Fibroblast of pulmonary artery (primary cell): ENCODE measurements around the gene CAPNS1.

Source experiments
- DNase-seq: peaks from one replicate; pipeline ENCODE4 v3.0.0-alpha.2; 2010; ENCODE audit warnings: low read depth
- H3K4me3 ChIP-seq: replicated peaks from 2 replicates; pipeline ENCODE4 v1.5.1; 2011; ENCODE audit warnings: low read depth, mild to moderate bottlenecking, control low read depth, low read length, moderate library complexity
- TF ChIP-seq, protein P1 (sequence below): IDR thresholded peaks from 2 replicates; pipeline ENCODE4 v1.5.1; 2011; ENCODE audit warnings: mild to moderate bottlenecking, control low read depth, low read length, inconsistent platforms; ENCODE audit errors: missing control alignments

The CAPNS1 gene

DNA sequence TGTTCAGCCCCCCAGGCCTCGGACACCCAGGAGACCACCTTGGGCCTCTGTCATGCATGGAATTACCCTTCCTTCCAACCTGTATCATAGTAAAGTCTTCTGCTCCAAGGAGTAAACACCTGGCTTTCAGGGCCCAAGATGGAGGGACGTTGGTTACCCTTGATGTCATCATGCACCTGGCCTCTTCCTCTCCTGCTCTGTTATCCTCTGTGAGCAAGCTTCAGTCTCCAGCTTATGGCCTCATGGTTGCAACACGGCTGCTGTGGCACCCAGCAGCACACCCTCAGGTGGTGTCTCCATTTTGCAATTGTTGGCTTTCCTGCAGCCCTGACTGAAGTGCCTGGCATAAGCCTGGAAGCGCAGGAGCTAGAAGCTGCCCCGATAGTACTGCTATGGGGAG, 32.9 kb upstream of the CAPNS1 start:
- H3K4me3 ChIP-seq, result no peak overlapping the region
- no peak for DNase-seq
- TF ChIP-seq, protein P1, sequence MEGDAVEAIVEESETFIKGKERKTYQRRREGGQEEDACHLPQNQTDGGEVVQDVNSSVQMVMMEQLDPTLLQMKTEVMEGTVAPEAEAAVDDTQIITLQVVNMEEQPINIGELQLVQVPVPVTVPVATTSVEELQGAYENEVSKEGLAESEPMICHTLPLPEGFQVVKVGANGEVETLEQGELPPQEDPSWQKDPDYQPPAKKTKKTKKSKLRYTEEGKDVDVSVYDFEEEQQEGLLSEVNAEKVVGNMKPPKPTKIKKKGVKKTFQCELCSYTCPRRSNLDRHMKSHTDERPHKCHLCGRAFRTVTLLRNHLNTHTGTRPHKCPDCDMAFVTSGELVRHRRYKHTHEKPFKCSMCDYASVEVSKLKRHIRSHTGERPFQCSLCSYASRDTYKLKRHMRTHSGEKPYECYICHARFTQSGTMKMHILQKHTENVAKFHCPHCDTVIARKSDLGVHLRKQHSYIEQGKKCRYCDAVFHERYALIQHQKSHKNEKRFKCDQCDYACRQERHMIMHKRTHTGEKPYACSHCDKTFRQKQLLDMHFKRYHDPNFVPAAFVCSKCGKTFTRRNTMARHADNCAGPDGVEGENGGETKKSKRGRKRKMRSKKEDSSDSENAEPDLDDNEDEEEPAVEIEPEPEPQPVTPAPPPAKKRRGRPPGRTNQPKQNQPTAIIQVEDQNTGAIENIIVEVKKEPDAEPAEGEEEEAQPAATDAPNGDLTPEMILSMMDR, result no peak

DNA sequence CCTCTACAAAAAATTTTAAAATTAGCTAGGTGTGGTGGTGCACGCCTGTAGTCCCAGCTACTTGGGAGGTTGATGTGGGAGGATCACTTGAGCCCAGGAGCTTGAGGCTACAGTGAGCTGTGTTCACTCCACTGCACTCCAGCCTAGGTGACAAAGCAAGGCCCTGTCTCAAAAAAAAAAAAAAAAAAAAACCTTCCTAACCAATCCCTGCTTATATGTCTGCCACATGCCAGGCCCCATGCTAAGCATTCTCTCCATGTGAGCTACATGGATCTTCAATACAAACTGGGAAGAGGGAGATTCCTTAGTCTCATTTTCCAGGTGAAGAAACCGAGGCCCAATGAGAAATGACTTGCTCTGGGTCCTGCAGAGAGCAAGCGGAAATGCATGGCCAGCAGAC, 31.2 kb upstream of the CAPNS1 start:
- TF ChIP-seq, protein P1, result no peak
- no peak for DNase-seq
- no peak overlapping the region for H3K4me3 ChIP-seq

DNA sequence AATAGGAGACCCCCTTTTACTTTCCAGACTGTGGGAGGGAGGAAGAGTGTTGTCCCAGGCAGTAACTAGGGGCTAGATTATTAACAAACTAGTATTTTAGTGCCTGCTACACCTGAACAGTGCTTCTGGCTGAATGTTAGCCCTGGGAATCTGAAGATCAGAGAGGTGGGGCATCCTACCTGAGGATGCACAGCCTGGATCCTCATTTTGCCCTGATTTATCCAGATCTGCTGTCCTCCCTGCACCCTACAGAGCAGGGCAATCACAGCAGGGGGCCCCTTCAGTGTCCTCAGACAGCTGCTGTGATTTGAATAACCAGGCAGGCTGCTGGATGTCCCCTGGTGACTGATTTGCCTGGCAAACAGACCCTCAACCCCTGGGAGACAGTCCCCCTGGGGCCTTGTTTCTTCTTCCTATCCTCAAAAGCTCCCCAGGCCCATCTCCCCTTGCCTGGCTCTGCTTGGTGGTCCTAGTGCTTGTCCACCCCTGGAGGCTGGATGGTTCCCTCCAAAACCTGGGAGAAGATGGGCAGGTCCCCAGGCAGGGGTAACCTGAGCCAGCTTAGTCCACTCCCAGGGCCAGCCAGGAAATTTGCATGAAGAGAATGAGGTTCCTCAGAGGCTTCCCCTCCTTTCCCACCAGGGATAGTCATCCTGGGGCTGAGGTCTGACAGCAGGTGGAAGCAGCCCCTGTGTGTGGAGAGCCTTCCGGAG, 29.2 kb upstream of the CAPNS1 start, which contains the start of gene OVOL3:
Gene OVOL3, plus strand, starts transcription at position 657 of the 713 bp plus-strand sequence. CDS start 60 bp downstream, outside the sequence.
- no peak within 1 kb of the TSS for H3K4me3 ChIP-seq
- TF ChIP-seq, protein P1, result no peak
- no peak for DNase-seq

DNA sequence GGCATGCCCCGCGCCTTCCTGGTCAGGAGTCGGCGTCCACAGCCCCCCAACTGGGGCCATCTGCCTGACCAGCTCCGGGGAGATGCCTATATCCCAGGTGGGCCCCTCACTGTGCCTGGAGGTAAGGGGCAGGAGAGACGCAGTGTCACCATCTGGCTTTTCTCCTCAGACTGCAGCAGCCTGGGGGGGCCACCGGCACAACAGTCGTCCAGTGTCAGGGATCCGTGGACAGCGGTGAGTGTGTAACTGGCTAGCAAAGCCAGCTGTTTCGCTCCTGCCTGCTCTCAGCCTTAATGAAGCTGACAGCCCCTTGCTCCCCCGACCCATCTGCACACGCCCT, 28.7 kb upstream of the CAPNS1 start:
- no peak overlapping the region for H3K4me3 ChIP-seq
- DNase-seq, result no peak
- TF ChIP-seq, protein P1, result no peak

DNA sequence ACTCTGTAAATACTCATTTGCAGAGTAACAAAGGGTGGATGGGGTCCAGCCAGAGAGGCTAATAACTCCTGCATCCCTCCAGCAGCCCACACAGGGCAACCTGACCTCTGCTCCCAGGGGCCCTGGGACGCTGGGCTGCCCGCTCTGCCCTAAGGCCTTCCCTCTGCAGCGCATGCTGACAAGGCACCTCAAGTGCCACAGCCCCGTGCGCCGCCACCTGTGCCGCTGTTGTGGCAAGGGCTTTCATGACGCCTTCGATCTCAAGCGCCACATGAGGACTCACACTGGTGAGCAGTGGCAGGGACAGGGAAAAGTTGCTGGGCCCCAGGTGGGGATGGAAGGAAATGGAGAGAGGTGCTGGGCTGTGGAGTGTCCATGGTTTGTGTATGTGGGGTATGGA, 27.2 kb upstream of the CAPNS1 start:
- DNase-seq, result no peak
- TF ChIP-seq, protein P1, result no peak
- no peak overlapping the region for H3K4me3 ChIP-seq

DNA sequence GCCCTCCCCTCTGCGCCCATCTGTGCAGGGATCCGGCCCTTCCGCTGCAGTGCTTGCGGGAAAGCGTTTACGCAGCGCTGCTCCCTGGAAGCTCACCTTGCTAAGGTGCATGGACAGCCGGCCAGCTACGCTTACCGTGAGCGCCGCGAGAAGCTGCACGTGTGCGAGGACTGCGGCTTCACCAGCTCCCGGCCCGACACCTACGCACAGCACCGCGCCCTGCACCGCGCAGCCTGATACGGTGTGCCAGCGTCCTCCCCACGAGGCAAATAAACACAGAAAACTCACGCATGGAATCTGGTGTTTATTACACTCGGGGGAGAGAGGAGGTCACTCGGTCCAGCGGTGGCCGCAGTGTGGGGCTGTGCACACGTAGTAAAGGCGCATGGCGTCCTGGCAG, 26.4 kb upstream of the CAPNS1 start:
- TF ChIP-seq, protein P1, result no peak
- no peak for DNase-seq
- H3K4me3 ChIP-seq, result peak overlapping the region; percentile 94
